Measurements from ENCODE around the gene LGR5. TPM values are rescaled to one million over a fixed set of nuclear protein-coding genes. Genes with fewer than 3 reads are reported as not detected.

The LGR5 gene
- polyA plus RNA-seq, 1 donor (not counting 4 experiments of a cell fraction or from before 2014, with no cell fraction given), result 0.05 TPM

GRCh38 chr12:71625476-71625875 lies 185.9 kb downstream of the LGR5 start:
- FAIRE-seq (no peak), DNase-seq (ENCODE audit: low read depth, low spot score) (no peak)
- peaks cover 21 to 27% of the 10 kb centered on the region in 2 experiments for H3K36me3 ChIP-seq (ENCODE audit: control insufficient read depth in 2 of 2, extremely low read depth in 1 of 2, insufficient read depth in 2 of 2, low read length in 2 of 2)
- H3K79me2 ChIP-seq (ENCODE audit: control insufficient read depth, insufficient read depth, low read length), result peaks cover 4% of the 10 kb centered on the region
- no peak overlapping the region for H3K27ac ChIP-seq (ENCODE audit: control insufficient read depth, insufficient read depth, low read length)
- H3K4me1 ChIP-seq (ENCODE audit: control insufficient read depth, extremely low read depth, insufficient read depth, low read length), result no peaks in the 10 kb centered on the region
- no peak overlapping the region for H2AFZ ChIP-seq (ENCODE audit: control insufficient read depth, low read length)
- no peak overlapping the region for H3K4me3 ChIP-seq (ENCODE audit: control insufficient read depth in 2 of 3, extremely low read depth in 1 of 3, insufficient read depth in 2 of 3, low read depth in 1 of 3, low read length in 3 of 3)
- H4K20me1 ChIP-seq (ENCODE audit: control insufficient read depth, extremely low read depth, insufficient read depth, low read length), result no peaks in the 10 kb centered on the region
- no peaks in the 10 kb centered on the region for H3K9me3 ChIP-seq (ENCODE audit: control insufficient read depth, low read depth, low read length)
- no peaks in the 10 kb centered on the region for H3K9me1 ChIP-seq (ENCODE audit: control insufficient read depth, extremely low read depth, insufficient read depth, low read length)
- H3K4me2 ChIP-seq (ENCODE audit: control insufficient read depth, extremely low read depth, insufficient read depth, low read depth, low read length), result no peak overlapping the region
- no peaks in the 10 kb centered on the region for H3K27me3 ChIP-seq (ENCODE audit: control insufficient read depth, extremely low read depth, insufficient read depth, low read length)
- H3K9ac ChIP-seq (ENCODE audit: control insufficient read depth, extremely low read depth, insufficient read depth, low read length), result no peak overlapping the region
- dilution Hi-C loops (cut with MboI; ENCODE audit: extremely low pct_ligation_motif_present, low sequenced_read_pairs), result no loop called here
- TF ChIP-seq CTCF (optimal IDR thresholded peaks at IDR 0.05 in 1 of 3, IDR thresholded peaks at IDR 0.05 in 1 of 3, conservative IDR thresholded peaks at IDR 0.05 in 1 of 3; ENCODE audit: extremely low read depth in 1 of 3, insufficient read depth in 2 of 3, low read length in 3 of 3), result no peak
- no peak for TF ChIP-seq EZH2 (IDR thresholded peaks at IDR 0.05; ENCODE audit: low read length)

- H4K20me1 ChIP-seq (ENCODE audit: control insufficient read depth, extremely low read depth, insufficient read depth, low read length), result no peaks in the 10 kb centered on the region
- dilution Hi-C loops (cut with MboI; ENCODE audit: extremely low pct_ligation_motif_present, low sequenced_read_pairs), result no loop called here
- no peak overlapping the region for H2AFZ ChIP-seq (ENCODE audit: control insufficient read depth, low read length)
- no peak overlapping the region for H3K27ac ChIP-seq (ENCODE audit: control insufficient read depth, insufficient read depth, low read length)
- H3K9ac ChIP-seq (ENCODE audit: control insufficient read depth, extremely low read depth, insufficient read depth, low read length), result no peak overlapping the region
- FAIRE-seq, result no peak
- peaks cover 17 to 27% of the 10 kb centered on the region in 2 experiments for H3K36me3 ChIP-seq (ENCODE audit: control insufficient read depth in 2 of 2, extremely low read depth in 1 of 2, insufficient read depth in 2 of 2, low read length in 2 of 2)
- H3K9me3 ChIP-seq (ENCODE audit: control insufficient read depth, low read depth, low read length), result no peaks in the 10 kb centered on the region
- H3K27me3 ChIP-seq (ENCODE audit: control insufficient read depth, extremely low read depth, insufficient read depth, low read length), result no peaks in the 10 kb centered on the region
- no peak overlapping the region for H3K4me2 ChIP-seq (ENCODE audit: control insufficient read depth, extremely low read depth, insufficient read depth, low read depth, low read length)
- TF ChIP-seq CTCF (optimal IDR thresholded peaks at IDR 0.05 in 1 of 3, IDR thresholded peaks at IDR 0.05 in 1 of 3, conservative IDR thresholded peaks at IDR 0.05 in 1 of 3; ENCODE audit: extremely low read depth in 1 of 3, insufficient read depth in 2 of 3, low read length in 3 of 3), result no peak
- TF ChIP-seq EZH2 (IDR thresholded peaks at IDR 0.05; ENCODE audit: low read length), result no peak
- H3K4me1 ChIP-seq (ENCODE audit: control insufficient read depth, extremely low read depth, insufficient read depth, low read length), result no peaks in the 10 kb centered on the region
- no peaks in the 10 kb centered on the region for H3K9me1 ChIP-seq (ENCODE audit: control insufficient read depth, extremely low read depth, insufficient read depth, low read length)
- DNase-seq (ENCODE audit: low read depth, low spot score), result no peak
- peaks cover 4% of the 10 kb centered on the region for H3K79me2 ChIP-seq (ENCODE audit: control insufficient read depth, insufficient read depth, low read length)
- H3K4me3 ChIP-seq (ENCODE audit: control insufficient read depth in 2 of 3, extremely low read depth in 1 of 3, insufficient read depth in 2 of 3, low read depth in 1 of 3, low read length in 3 of 3), result no peak overlapping the region
Observed at GRCh38 chr12:71626098-71626497, 186.5 kb downstream of the LGR5 start.
